Measurements from ENCODE around the gene HYI. TPM values are rescaled to one million over a fixed set of nuclear protein-coding genes. Genes with fewer than 3 reads are reported as not detected.

HYI gene
- total RNA-seq, 1 donor from 2014 or later = 28.7 TPM

- no peak overlapping the region for H3K4me3 ChIP-seq (ENCODE audit: low read depth, low read length)
- no peak for FAIRE-seq
- H3K27me3 ChIP-seq (ENCODE audit: control insufficient read depth, insufficient read depth, low read length) = no peaks in the 10 kb centered on the region
- no peak for DNase-seq (ENCODE audit: low read depth)
- TF ChIP-seq, protein P1, sequence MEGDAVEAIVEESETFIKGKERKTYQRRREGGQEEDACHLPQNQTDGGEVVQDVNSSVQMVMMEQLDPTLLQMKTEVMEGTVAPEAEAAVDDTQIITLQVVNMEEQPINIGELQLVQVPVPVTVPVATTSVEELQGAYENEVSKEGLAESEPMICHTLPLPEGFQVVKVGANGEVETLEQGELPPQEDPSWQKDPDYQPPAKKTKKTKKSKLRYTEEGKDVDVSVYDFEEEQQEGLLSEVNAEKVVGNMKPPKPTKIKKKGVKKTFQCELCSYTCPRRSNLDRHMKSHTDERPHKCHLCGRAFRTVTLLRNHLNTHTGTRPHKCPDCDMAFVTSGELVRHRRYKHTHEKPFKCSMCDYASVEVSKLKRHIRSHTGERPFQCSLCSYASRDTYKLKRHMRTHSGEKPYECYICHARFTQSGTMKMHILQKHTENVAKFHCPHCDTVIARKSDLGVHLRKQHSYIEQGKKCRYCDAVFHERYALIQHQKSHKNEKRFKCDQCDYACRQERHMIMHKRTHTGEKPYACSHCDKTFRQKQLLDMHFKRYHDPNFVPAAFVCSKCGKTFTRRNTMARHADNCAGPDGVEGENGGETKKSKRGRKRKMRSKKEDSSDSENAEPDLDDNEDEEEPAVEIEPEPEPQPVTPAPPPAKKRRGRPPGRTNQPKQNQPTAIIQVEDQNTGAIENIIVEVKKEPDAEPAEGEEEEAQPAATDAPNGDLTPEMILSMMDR (IDR thresholded peaks at IDR 0.05; ENCODE audit: insufficient read depth, low read length, severe bottlenecking) = no peak
- peaks cover 8% of the 10 kb centered on the region for H3K36me3 ChIP-seq (ENCODE audit: control insufficient read depth, insufficient read depth, low read length)
These were observed 43.2 kb downstream of the HYI start for GRCh38 chr1:43410571-43410970.

- FAIRE-seq = no peak
- peaks cover 20% of the 10 kb centered on the region for H3K36me3 ChIP-seq (ENCODE audit: control insufficient read depth, insufficient read depth, low read length)
These were observed 47.9 kb downstream of the HYI start for GRCh38 chr1:43405876-43406234.

DNA sequence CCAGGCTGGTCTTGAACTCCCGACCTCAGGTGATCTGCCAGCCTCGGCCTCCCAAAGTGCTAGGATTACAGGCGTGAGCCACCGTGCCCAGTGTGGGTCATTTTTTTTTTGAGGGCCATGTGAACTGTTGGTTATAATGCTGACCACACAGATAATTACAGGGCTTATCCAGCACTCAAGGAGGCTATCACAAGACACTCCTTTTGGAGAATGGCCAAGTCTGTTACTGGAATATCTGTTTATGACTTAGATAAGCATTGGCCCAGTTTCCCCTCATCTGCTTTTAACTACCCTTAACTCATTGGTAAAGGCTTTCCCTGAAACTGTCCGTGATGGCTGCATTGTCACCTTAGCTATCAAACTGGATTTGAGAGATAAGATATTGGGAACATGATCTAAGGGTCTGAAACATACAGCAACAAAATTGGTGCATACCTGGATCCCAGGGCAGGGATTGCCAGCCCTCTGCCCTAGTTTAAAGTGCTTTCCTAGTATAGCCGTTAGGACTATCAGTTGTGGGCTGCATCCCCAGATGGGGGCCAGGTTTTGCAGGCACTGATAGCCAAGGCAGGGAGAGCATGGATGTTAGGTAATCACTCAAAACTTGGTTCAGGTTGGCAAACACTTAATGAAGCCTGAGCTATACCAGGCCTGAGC lies 48.4 kb downstream of the HYI start:
- DNase-seq (ENCODE audit: low read depth) (no peak), FAIRE-seq (no peak)
- Histone ChIP-seq H3K27me3 (ENCODE audit: control insufficient read depth, insufficient read depth, low read length) (no peaks in the 10 kb centered on the region), H3K36me3 (ENCODE audit: control insufficient read depth, insufficient read depth, low read length) (peaks cover 20% of the 10 kb centered on the region), H3K4me3 (ENCODE audit: low read depth, low read length) (no peak overlapping the region)
- TF ChIP-seq, protein P1 (IDR thresholded peaks at IDR 0.05; ENCODE audit: insufficient read depth, low read length, severe bottlenecking) = no peak

More at GRCh38 chr1:43405876-43406234, 47.9 kb downstream of the HYI start:
- DNase-seq (ENCODE audit: low read depth) = no peak
- Histone ChIP-seq H3K27me3 (ENCODE audit: control insufficient read depth, insufficient read depth, low read length) (no peaks in the 10 kb centered on the region), H3K4me3 (ENCODE audit: low read depth, low read length) (no peak overlapping the region)
- TF ChIP-seq, protein P1 (IDR thresholded peaks at IDR 0.05; ENCODE audit: insufficient read depth, low read length, severe bottlenecking) = no peak

- Histone ChIP-seq H3K27me3 (ENCODE audit: control insufficient read depth, insufficient read depth, low read length) (no peaks in the 10 kb centered on the region), H3K36me3 (ENCODE audit: control insufficient read depth, insufficient read depth, low read length) (peaks cover 20% of the 10 kb centered on the region), H3K4me3 (ENCODE audit: low read depth, low read length) (no peak overlapping the region)
- TF ChIP-seq, protein P1 (IDR thresholded peaks at IDR 0.05; ENCODE audit: insufficient read depth, low read length, severe bottlenecking) = no peak
- DNase-seq (ENCODE audit: low read depth) = no peak
- no peak for FAIRE-seq
These were observed 49.4 kb downstream of the HYI start for GRCh38 chr1:43404353-43404752.

DNA sequence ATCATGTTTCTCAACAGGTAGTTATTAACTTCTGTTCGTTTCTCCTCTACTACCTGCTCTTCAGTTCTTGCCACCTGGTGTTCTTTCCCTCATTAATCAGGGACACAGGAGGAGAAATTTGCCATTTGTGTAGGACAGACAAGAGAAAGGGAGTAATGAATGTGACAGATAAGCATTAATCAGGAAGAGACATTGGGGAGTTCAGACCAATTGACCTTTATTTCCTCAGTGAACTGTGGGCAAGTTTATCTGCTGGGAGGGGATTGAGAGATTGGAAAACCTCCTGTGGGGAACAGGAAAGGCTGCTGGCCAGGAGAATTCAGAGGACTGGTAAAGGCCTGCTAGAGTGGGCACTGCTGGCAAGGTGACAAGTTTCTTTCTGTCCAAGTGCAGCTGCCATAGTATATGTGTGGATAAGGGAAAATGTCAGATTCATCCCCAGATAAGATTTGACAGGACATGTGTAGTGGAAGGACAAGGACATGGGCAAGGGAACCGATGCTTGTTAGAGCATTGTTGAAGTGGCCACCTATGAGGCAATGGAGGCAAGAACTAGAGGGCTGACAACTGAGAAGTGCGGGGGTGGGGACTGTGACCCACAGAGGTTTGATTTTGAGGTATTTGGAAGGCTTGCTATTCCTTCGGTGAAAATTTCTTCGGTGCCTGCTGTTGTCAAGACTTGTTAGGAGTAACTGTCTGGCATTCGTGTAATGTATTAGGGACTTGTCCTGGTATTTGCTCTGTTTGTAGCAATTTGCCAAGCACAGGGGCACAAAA lies 51.5 kb downstream of the HYI start:
- FAIRE-seq (no peak), DNase-seq (ENCODE audit: low read depth) (no peak)
- TF ChIP-seq, protein P1 (IDR thresholded peaks at IDR 0.05; ENCODE audit: insufficient read depth, low read length, severe bottlenecking) = no peak
- Histone ChIP-seq H3K4me3 (ENCODE audit: low read depth, low read length) (no peak overlapping the region), H3K36me3 (ENCODE audit: control insufficient read depth, insufficient read depth, low read length) (peaks cover 18% of the 10 kb centered on the region), H3K27me3 (ENCODE audit: control insufficient read depth, insufficient read depth, low read length) (no peaks in the 10 kb centered on the region)

Other genes with a start within 250 kb of the HYI start
- gene TMEM125, start 183.9 kb downstream of the HYI start, total RNA-seq = 9.5 and 23.9 TPM in 2 replicates
- gene C1orf210, start 168.3 kb downstream of the HYI start, total RNA-seq = 3.4 and 11.4 TPM in 2 replicates
- gene TIE1, start 152.9 kb downstream of the HYI start, total RNA-seq = 0.53 TPM in 1 of 2 replicates, not detected in the other
- gene MPL, start 116.1 kb downstream of the HYI start, total RNA-seq = not detected in 2 replicates
- 2.6 and 3.1 TPM in 2 replicates for gene CDC20, start 95.0 kb downstream of the HYI start, total RNA-seq
- 55.8 and 75.8 TPM in 2 replicates for gene ELOVL1, start 85.9 kb downstream of the HYI start, total RNA-seq
- 78.1 and 83.2 TPM in 2 replicates for gene MED8, start 64.1 kb downstream of the HYI start, total RNA-seq
- 12.6 and 16.5 TPM in 2 replicates for gene SZT2, start 64.0 kb downstream of the HYI start, total RNA-seq
- gene PTPRF, start 77.0 kb upstream of the HYI start, total RNA-seq = 127 and 202 TPM in 2 replicates
- gene KDM4A, start 196.2 kb upstream of the HYI start, total RNA-seq = 34.5 and 37.4 TPM in 2 replicates

Data from bronchial epithelial cell (primary cell).